Skeletal muscle tissue (tissue), 4 donors: ENCODE measurements around the gene FAM13B. TPM values are rescaled to one million over a fixed set of nuclear protein-coding genes. Genes with fewer than 3 reads are reported as not detected.
"Not testable (repeated sequence)": the region's sequence is repeated elsewhere in the genome, so short reads cannot be mapped to it uniquely, and the experiment has no call there.

Experiments
- H3K27ac ChIP-seq: one replicate; pipeline ENCODE4 v1.7.0; 2013; ENCODE audit warnings: mild to moderate bottlenecking, low read depth, low read length, inconsistent platforms
- H3K27me3 ChIP-seq, 3 donors: one replicate each; pipeline ENCODE4 v1.7.0; 2013; ENCODE audit warnings: low read length in 3 of 3; ENCODE audit not compliant: control insufficient read depth in 3 of 3, insufficient read depth in 3 of 3
- H3K36me3 ChIP-seq, 3 donors: one replicate each; pipeline ENCODE4 v1.7.0; 2013; ENCODE audit warnings: low read length in 3 of 3; ENCODE audit not compliant: control insufficient read depth in 3 of 3, insufficient read depth in 3 of 3
- H3K4me1 ChIP-seq, 3 donors: one replicate each; pipeline ENCODE4 v1.7.0; 2013; ENCODE audit warnings: low read length in 3 of 3, mild to moderate bottlenecking in 3 of 3; ENCODE audit not compliant: control insufficient read depth in 3 of 3, insufficient read depth in 3 of 3
- H3K4me3 ChIP-seq, 3 donors: one replicate each; pipeline ENCODE4 v1.7.0; 2013; ENCODE audit warnings: low read length in 3 of 3
- H3K9ac ChIP-seq, 3 donors: one replicate each; pipeline ENCODE4 v1.7.0; 2013; ENCODE audit warnings: low read length in 3 of 3, mild to moderate bottlenecking in 3 of 3, moderate library complexity in 2 of 3, low read depth in 1 of 3
- H3K9me3 ChIP-seq, 3 donors: one replicate each; pipeline ENCODE4 v1.7.0; 2013; ENCODE audit warnings: low read length in 3 of 3; ENCODE audit not compliant: control insufficient read depth in 3 of 3
- total RNA-seq: library from RNA; depleted of rRNA; stranded (reverse); fragments of >200 nt; gene quantifications from one replicate; pipeline ENCODE4 v1.2.3, GENCODE V29; 2014
- donor health status: Osteomylitis.

The FAM13B gene
- total RNA-seq, 1 donor from 2014 or later, result 43.8 TPM

GRCh38 chr5:138035605-138036537 lies 3.0 kb upstream of the FAM13B start:
- H3K4me1 ChIP-seq, result peaks cover 13 to 28% (median 14%) of the 10 kb centered on the region in 3 donors
- H3K4me3 ChIP-seq, result no peak overlapping the region
- no peaks in the 10 kb centered on the region for H3K9me3 ChIP-seq
- H3K9ac ChIP-seq, result peak overlapping the region in 1 of 3 donors; percentile 65
- H3K27ac ChIP-seq, result no peak overlapping the region
- no peaks in the 10 kb centered on the region for H3K27me3 ChIP-seq
- H3K36me3 ChIP-seq, result no peaks in the 10 kb centered on the region

- H3K4me3 ChIP-seq, result peak overlapping the region in 2 of 3 donors; percentile 89 to 97
- peaks cover 14 to 41% (median 14%) of the 10 kb centered on the region in 3 donors for H3K4me1 ChIP-seq
- H3K36me3 ChIP-seq, result no peaks in the 10 kb centered on the region
- peak overlapping the region; percentile 91 to 99 (median 97) for H3K9ac ChIP-seq
- H3K27me3 ChIP-seq, result no peaks in the 10 kb centered on the region
- peak overlapping the region; percentile 99 for H3K27ac ChIP-seq
- no peaks in the 10 kb centered on the region for H3K9me3 ChIP-seq
Measured at GRCh38 chr5:138033907-138034306, 1.0 kb upstream of the FAM13B start.

GRCh38 chr5:138033386-138033808 lies 518 bp upstream of the FAM13B start:
- H3K4me3 ChIP-seq, result peak overlapping the region; percentile 80 to 97 (median 89)
- no peaks in the 10 kb centered on the region for H3K27me3 ChIP-seq
- H3K9ac ChIP-seq, result peak overlapping the region; percentile 91 to 99 (median 97)
- H3K27ac ChIP-seq, result peak overlapping the region; percentile 99
- H3K36me3 ChIP-seq, result no peaks in the 10 kb centered on the region
- H3K4me1 ChIP-seq, result peaks cover 14 to 41% (median 14%) of the 10 kb centered on the region in 3 donors
- no peaks in the 10 kb centered on the region for H3K9me3 ChIP-seq

GRCh38 chr5:138032028-138032571 lies 779 bp downstream of the FAM13B start:
- Histone ChIP-seq H3K27me3 (no peaks in the 10 kb centered on the region), H3K4me3 (peak overlapping the region; percentile 84 to 97 (median 89)), H3K4me1 (peaks cover 14 to 41% (median 14%) of the 10 kb centered on the region in 3 donors), H3K27ac (peak overlapping the region; percentile 99), H3K9ac (peak overlapping the region; percentile 90 to 99 (median 97)), H3K9me3 (no peaks in the 10 kb centered on the region), H3K36me3 (no peaks in the 10 kb centered on the region)

- Histone ChIP-seq H3K4me3 (no peak overlapping the region), H3K4me1 (peaks cover 14 to 34% (median 14%) of the 10 kb centered on the region in 3 donors), H3K27me3 (no peaks in the 10 kb centered on the region), H3K9ac (no peak overlapping the region), H3K36me3 (no peaks in the 10 kb centered on the region), H3K27ac (no peak overlapping the region), H3K9me3 (no peaks in the 10 kb centered on the region)
Measured at GRCh38 chr5:138029944-138030343, 2.9 kb downstream of the FAM13B start.

- Histone ChIP-seq H3K27me3 (no peaks in the 10 kb centered on the region), H3K4me1 (peaks cover 14 to 34% (median 14%) of the 10 kb centered on the region in 3 donors), H3K27ac (no peak overlapping the region), H3K36me3 (no peaks in the 10 kb centered on the region), H3K9ac (no peak overlapping the region), H3K9me3 (no peaks in the 10 kb centered on the region), H3K4me3 (no peak overlapping the region)
Measured at GRCh38 chr5:138029501-138029900, 3.4 kb downstream of the FAM13B start.

GRCh38 chr5:138028971-138029365 lies 3.9 kb downstream of the FAM13B start:
- Histone ChIP-seq H3K9ac (no peak overlapping the region), H3K27ac (no peak overlapping the region), H3K9me3 (no peaks in the 10 kb centered on the region), H3K4me1 (peaks cover 17 to 34% (median 17%) of the 10 kb centered on the region in 3 donors), H3K4me3 (no peak overlapping the region), H3K27me3 (no peaks in the 10 kb centered on the region), H3K36me3 (no peaks in the 10 kb centered on the region)

GRCh38 chr5:138028262-138028970 lies 4.5 kb downstream of the FAM13B start:
- peaks cover 17 to 30% (median 20%) of the 10 kb centered on the region in 3 donors for H3K4me1 ChIP-seq
- H3K9me3 ChIP-seq, H3K27ac ChIP-seq, H3K9ac ChIP-seq, H3K4me3 ChIP-seq, H3K36me3 ChIP-seq, H3K27me3 ChIP-seq: not testable (repeated sequence)

GRCh38 chr5:138026793-138027192 lies 6.1 kb downstream of the FAM13B start:
- H3K27me3 ChIP-seq, H3K9me3 ChIP-seq, H3K36me3 ChIP-seq, H3K9ac ChIP-seq, H3K27ac ChIP-seq, H3K4me3 ChIP-seq: not testable (repeated sequence)
- peaks cover 11 to 28% (median 15%) of the 10 kb centered on the region in 3 donors for H3K4me1 ChIP-seq
